ENCODE results near the gene DEPDC1B. TPM values are rescaled to one million over a fixed set of nuclear protein-coding genes. Genes with fewer than 3 reads are reported as not detected.
"Not testable (repeated sequence)": the region's sequence is repeated elsewhere in the genome, so short reads cannot be mapped to it uniquely, and the experiment has no call there.

The DEPDC1B gene
- total RNA-seq, 2 experiments from 2014 or later, result 30.2 to 34.1 TPM

GRCh38 chr5:60632153-60632552 is 67.8 kb downstream of the DEPDC1B start:
- CTCF ChIA-PET, result no interaction called here
- Mint-ChIP-seq H3K27ac (no peak overlapping the region), H3K9me3 (no peaks in the 10 kb centered on the region), H3K27me3 (no peaks in the 10 kb centered on the region), H3K36me3 (ENCODE audit: low read depth) (peaks cover 10% of the 10 kb centered on the region), H3K4me1 (ENCODE audit: low read depth) (no peaks in the 10 kb centered on the region), H3K4me3 (no peak overlapping the region)
- no peak for DNase-seq
- ATAC-seq, result no peak
- no peak for TF ChIP-seq CTCF (IDR thresholded peaks at IDR 0.05)
- POLR2A ChIA-PET, result no interaction called here
- intact Hi-C loops (cut with micrococcal nuclease), result no loop called here

- intact Hi-C loops (cut with micrococcal nuclease), result no loop called here
- DNase-seq (no peak), ATAC-seq (no peak)
- no peak for TF ChIP-seq CTCF (IDR thresholded peaks at IDR 0.05)
- H3K27ac Mint-ChIP-seq, result no peak overlapping the region
- ChIA-PET CTCF (no interaction called here), POLR2A (no interaction called here)
- no peak overlapping the region for H3K4me3 Mint-ChIP-seq
- no peaks in the 10 kb centered on the region for H3K27me3 Mint-ChIP-seq
- no peaks in the 10 kb centered on the region for H3K4me1 Mint-ChIP-seq (ENCODE audit: low read depth)
- no peaks in the 10 kb centered on the region for H3K9me3 Mint-ChIP-seq
- H3K36me3 Mint-ChIP-seq (ENCODE audit: low read depth), result peaks cover 8% of the 10 kb centered on the region
These were observed 69.1 kb downstream of the DEPDC1B start for GRCh38 chr5:60630836-60631235.

GRCh38 chr5:60630179-60630578 is 69.8 kb downstream of the DEPDC1B start:
- H3K9me3 Mint-ChIP-seq, result peaks cover 6% of the 10 kb centered on the region
- H3K4me3 Mint-ChIP-seq, result no peak overlapping the region
- H3K4me1 Mint-ChIP-seq (ENCODE audit: low read depth), result no peaks in the 10 kb centered on the region
- H3K27ac Mint-ChIP-seq, result no peak overlapping the region
- TF ChIP-seq CTCF (IDR thresholded peaks at IDR 0.05), result no peak
- H3K27me3 Mint-ChIP-seq, result no peaks in the 10 kb centered on the region
- DNase-seq (no peak), ATAC-seq (no peak)
- CTCF ChIA-PET, result no interaction called here
- intact Hi-C loops (cut with micrococcal nuclease), result no loop called here
- peaks cover 8% of the 10 kb centered on the region for H3K36me3 Mint-ChIP-seq (ENCODE audit: low read depth)
- POLR2A ChIA-PET, result no interaction called here

- H3K27ac Mint-ChIP-seq; H3K4me1 Mint-ChIP-seq (ENCODE audit: low read depth); intact Hi-C loops (cut with micrococcal nuclease); H3K27me3 Mint-ChIP-seq; DNase-seq; ATAC-seq; H3K4me3 Mint-ChIP-seq; POLR2A ChIA-PET; H3K36me3 Mint-ChIP-seq (ENCODE audit: low read depth): not testable (repeated sequence)
- CTCF ChIA-PET, result interaction anchor here (0.8 kb wide), 1 partner anchor 250 kb away, joined by 4 read pairs; no protein-coding TSS in a partner anchor
- H3K9me3 Mint-ChIP-seq, result peaks cover 12% of the 10 kb centered on the region
These were observed 75.1 kb downstream of the DEPDC1B start for GRCh38 chr5:60624875-60625274.

GRCh38 chr5:60620752-60621151 is 79.2 kb downstream of the DEPDC1B start:
- intact Hi-C loops (cut with micrococcal nuclease); H3K27me3 Mint-ChIP-seq; ATAC-seq; H3K4me1 Mint-ChIP-seq (ENCODE audit: low read depth); DNase-seq; H3K27ac Mint-ChIP-seq; H3K36me3 Mint-ChIP-seq (ENCODE audit: low read depth); H3K4me3 Mint-ChIP-seq; POLR2A ChIA-PET: not testable (repeated sequence)
- H3K9me3 Mint-ChIP-seq, result peaks cover 11% of the 10 kb centered on the region
- CTCF ChIA-PET, result interaction anchor here (1.0 kb wide), 1 partner anchor 19 kb away, joined by 3 read pairs; no protein-coding TSS in a partner anchor

GRCh38 chr5:60613826-60614225 is 86.1 kb downstream of the DEPDC1B start:
- Mint-ChIP-seq H3K4me3 (no peak overlapping the region), H3K27ac (no peak overlapping the region), H3K27me3 (no peaks in the 10 kb centered on the region), H3K36me3 (ENCODE audit: low read depth) (no peaks in the 10 kb centered on the region), H3K9me3 (no peaks in the 10 kb centered on the region), H3K4me1 (ENCODE audit: low read depth) (no peaks in the 10 kb centered on the region)
- CTCF ChIA-PET, result no interaction called here
- POLR2A ChIA-PET, result no interaction called here
- TF ChIP-seq CTCF (IDR thresholded peaks at IDR 0.05), result no peak
- DNase-seq (no peak), ATAC-seq (no peak)
- intact Hi-C loops (cut with micrococcal nuclease), result no loop called here

Data from activated CD8-positive, alpha-beta T cell treated with anti-CD3 and anti-CD28 coated beads for 36 hours (primary cell).